ENCODE measurements around the gene MFGE8. TPM values are rescaled to one million over a fixed set of nuclear protein-coding genes. Genes with fewer than 3 reads are reported as not detected.

The MFGE8 gene
- polyA plus RNA-seq, 2 of the 4 experiments (the other 2 are of a cell fraction), result 206 to 403 TPM

DNA sequence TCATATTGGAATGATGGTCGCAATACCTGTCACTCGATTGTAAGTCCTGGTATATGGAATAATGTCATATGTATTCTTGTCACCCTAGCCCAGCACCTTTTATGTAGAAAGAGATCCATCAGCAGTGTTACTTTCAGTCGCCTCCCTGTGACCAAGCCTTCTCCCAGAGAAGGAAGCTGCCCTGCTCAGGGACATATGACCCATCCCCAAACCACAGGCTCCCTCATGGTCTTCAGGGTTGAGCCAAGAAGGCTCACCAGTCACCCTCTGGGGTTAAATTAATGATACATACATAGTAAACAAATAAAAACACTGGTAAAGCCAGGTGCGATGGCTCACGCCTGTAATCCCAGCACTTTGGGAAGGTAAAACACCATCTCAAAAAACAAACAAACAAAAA, 4.6 kb upstream of the MFGE8 start:
- Histone ChIP-seq H3K4me3 (no peak overlapping the region), H3K27ac (peak overlapping the region; percentile 49 to 78; a peak in 2 of 6 replicates), H3K4me2 (no peak overlapping the region), H3K9me3 (no peaks in the 10 kb centered on the region), H3K4me1 (peaks cover 39% of the 10 kb centered on the region)
- ChIA-PET POLR2A (interaction anchor here (1.4 kb wide), 1 partner anchor 70 kb away, joined by 4 read pairs; no protein-coding TSS in a partner anchor), CTCF (interaction anchor here (0.6 to 32.8 kb wide), 3 partner anchors 12 to 83 kb away, joined by 3 to 851 read pairs (median 138); no protein-coding TSS in a partner anchor)
- no peak for ATAC-seq
- TF ChIP-seq ZNF302 (CRISPR knock-in tag; IDR thresholded peaks at IDR 0.05) (no peak), RCOR1 (IDR thresholded peaks at IDR 0.05; ENCODE audit: low read depth, low read length) (no peak), CEBPB (IDR thresholded peaks at IDR 0.05) (no peak), SMC3 (IDR thresholded peaks at IDR 0.05) (no peak), ZFP36 (IDR thresholded peaks at IDR 0.05; ENCODE audit: borderline replicate concordance, partially characterized antibody) (no peak), GATA3 (IDR thresholded peaks at IDR 0.05; ENCODE audit: borderline replicate concordance) (no peak), BHLHE40 (IDR thresholded peaks at IDR 0.05; ENCODE audit: low read depth, low read length) (no peak), CHD4 (IDR thresholded peaks at IDR 0.05; ENCODE audit: borderline replicate concordance) (no peak), JUN (IDR thresholded peaks at IDR 0.05) (no peak), MAZ (IDR thresholded peaks at IDR 0.05; ENCODE audit: borderline replicate concordance, low read depth, low read length) (no peak), NPAS2 (CRISPR knock-in tag; IDR thresholded peaks at IDR 0.05; ENCODE audit: borderline replicate concordance) (no peak), FOSL2 (IDR thresholded peaks at IDR 0.05) (no peak), FOSL2 (CRISPR knock-in tag; IDR thresholded peaks at IDR 0.05) (no peak), ESRRA (IDR thresholded peaks at IDR 0.05; ENCODE audit: borderline replicate concordance, low read length) (no peak), HOXB13 (CRISPR knock-in tag; IDR thresholded peaks at IDR 0.05; ENCODE audit: low read depth) (no peak), ZSCAN20 (CRISPR knock-in tag; IDR thresholded peaks at IDR 0.05) (no peak), PHF8 (IDR thresholded peaks at IDR 0.05; ENCODE audit: borderline replicate concordance, low read depth) (no peak)
- TF ChIP-seq, protein P1, sequence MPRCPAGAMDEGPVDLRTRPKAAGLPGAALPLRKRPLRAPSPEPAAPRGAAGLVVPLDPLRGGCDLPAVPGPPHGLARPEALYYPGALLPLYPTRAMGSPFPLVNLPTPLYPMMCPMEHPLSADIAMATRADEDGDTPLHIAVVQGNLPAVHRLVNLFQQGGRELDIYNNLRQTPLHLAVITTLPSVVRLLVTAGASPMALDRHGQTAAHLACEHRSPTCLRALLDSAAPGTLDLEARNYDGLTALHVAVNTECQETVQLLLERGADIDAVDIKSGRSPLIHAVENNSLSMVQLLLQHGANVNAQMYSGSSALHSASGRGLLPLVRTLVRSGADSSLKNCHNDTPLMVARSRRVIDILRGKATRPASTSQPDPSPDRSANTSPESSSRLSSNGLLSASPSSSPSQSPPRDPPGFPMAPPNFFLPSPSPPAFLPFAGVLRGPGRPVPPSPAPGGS (IDR thresholded peaks at IDR 0.05), result no peak
- TF ChIP-seq, protein P2, sequence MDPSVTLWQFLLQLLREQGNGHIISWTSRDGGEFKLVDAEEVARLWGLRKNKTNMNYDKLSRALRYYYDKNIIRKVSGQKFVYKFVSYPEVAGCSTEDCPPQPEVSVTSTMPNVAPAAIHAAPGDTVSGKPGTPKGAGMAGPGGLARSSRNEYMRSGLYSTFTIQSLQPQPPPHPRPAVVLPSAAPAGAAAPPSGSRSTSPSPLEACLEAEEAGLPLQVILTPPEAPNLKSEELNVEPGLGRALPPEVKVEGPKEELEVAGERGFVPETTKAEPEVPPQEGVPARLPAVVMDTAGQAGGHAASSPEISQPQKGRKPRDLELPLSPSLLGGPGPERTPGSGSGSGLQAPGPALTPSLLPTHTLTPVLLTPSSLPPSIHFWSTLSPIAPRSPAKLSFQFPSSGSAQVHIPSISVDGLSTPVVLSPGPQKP (IDR thresholded peaks at IDR 0.05; ENCODE audit: low read depth, low read length), result no peak
- TF ChIP-seq, protein P3, sequence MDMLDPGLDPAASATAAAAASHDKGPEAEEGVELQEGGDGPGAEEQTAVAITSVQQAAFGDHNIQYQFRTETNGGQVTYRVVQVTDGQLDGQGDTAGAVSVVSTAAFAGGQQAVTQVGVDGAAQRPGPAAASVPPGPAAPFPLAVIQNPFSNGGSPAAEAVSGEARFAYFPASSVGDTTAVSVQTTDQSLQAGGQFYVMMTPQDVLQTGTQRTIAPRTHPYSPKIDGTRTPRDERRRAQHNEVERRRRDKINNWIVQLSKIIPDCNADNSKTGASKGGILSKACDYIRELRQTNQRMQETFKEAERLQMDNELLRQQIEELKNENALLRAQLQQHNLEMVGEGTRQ (IDR thresholded peaks at IDR 0.05), result no peak
- TF ChIP-seq, protein P4, sequence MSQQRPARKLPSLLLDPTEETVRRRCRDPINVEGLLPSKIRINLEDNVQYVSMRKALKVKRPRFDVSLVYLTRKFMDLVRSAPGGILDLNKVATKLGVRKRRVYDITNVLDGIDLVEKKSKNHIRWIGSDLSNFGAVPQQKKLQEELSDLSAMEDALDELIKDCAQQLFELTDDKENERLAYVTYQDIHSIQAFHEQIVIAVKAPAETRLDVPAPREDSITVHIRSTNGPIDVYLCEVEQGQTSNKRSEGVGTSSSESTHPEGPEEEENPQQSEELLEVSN (IDR thresholded peaks at IDR 0.05; ENCODE audit: borderline replicate concordance, low read depth), result no peak
- DNase-seq (ENCODE audit: low read depth in 1 of 2, low spot score in 1 of 2), result no peak
- FAIRE-seq, result no peak
- WGBS (ENCODE audit: missing lambda C conversion rate), result 83% methylated on average over 5 of the region's 5 CpGs

DNA sequence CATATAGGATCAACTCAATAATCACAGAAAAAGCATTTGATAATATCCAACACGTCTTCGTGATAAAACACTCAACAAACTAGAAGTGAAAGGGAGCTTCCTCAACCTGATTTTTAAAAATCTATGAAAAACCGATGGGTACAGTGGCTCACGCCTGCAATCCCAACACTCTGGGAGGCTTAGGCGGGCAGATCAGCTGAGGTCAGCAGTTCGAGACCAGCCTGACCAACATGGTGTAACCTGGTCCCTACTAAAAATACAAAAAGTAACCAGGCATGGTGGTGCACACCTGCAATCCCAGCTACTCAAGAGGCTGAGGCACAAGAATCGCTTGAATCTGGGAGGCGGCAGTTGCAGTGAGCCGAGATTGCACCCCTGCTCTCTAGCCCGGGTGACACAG, 2.2 kb upstream of the MFGE8 start:
- ChIA-PET CTCF (interaction anchor here (0.6 to 32.8 kb wide), 4 partner anchors 10 to 136 kb away, joined by 3 to 851 read pairs (median 70); no protein-coding TSS in a partner anchor), POLR2A (interaction anchor here (1.2 kb wide), 1 partner anchor 67 kb away, joined by 4 read pairs; no protein-coding TSS in a partner anchor)
- TF ChIP-seq MAFK (IDR thresholded peaks at IDR 0.05; ENCODE audit: partially characterized antibody), result peak; percentile 67
- TF ChIP-seq TP53 (CRISPR knock-in tag; IDR thresholded peaks at IDR 0.05), result no peak

More for the DNA sequence above, 2.2 kb upstream of the MFGE8 start:
- Histone ChIP-seq H3K4me3 (no peak overlapping the region), H3K9me3 (no peaks in the 10 kb centered on the region), H3K4me2 (no peak overlapping the region), H3K4me1 (peaks cover 45% of the 10 kb centered on the region), H3K27ac (peak overlapping the region in 1 of 2 experiments; percentile 49; a peak in 1 of 6 replicates)
- 86% methylated on average over 10 of the region's 10 CpGs for WGBS (ENCODE audit: missing lambda C conversion rate)
- ATAC-seq (no peak), FAIRE-seq (no peak), DNase-seq (ENCODE audit: low read depth in 1 of 2, low spot score in 1 of 2) (no peak)

Data from A549 (cell line).